WTC11 (cell line): ENCODE measurements around the gene ANKRD24.

Source experiments
- CREM ChIP-seq: sonication (generic); formaldehyde crosslinking; IDR thresholded peaks from 2 replicates; pipeline ENCODE4 v1.8.1; 2022; ENCODE audit warnings: mild to moderate bottlenecking, missing genetic modification reagents, moderate library complexity
- CTCF ChIP-seq: fragments of 200-600 bp; IDR thresholded peaks from 2 replicates; pipeline ENCODE4 v1.8.0; 2022; ENCODE audit warnings: antibody characterized with exemption
- ETV6 ChIP-seq: sonication (generic); formaldehyde crosslinking; IDR thresholded peaks from 2 replicates; pipeline ENCODE4 v1.8.1; 2022; ENCODE audit warnings: mild to moderate bottlenecking, missing genetic modification reagents
- TEAD1 ChIP-seq: sonication (generic); formaldehyde crosslinking; IDR thresholded peaks from 2 replicates; pipeline ENCODE4 v1.8.0; 2022; ENCODE audit warnings: mild to moderate bottlenecking, missing genetic modification reagents
- TP53 ChIP-seq: sonication (generic); formaldehyde crosslinking; IDR thresholded peaks from 2 replicates; pipeline ENCODE4 v1.8.1; 2023; ENCODE audit warnings: mild to moderate bottlenecking, missing genetic modification reagents
- ZBTB21 ChIP-seq: sonication (generic); formaldehyde crosslinking; IDR thresholded peaks from 2 replicates; pipeline ENCODE4 v1.8.1; 2023; ENCODE audit warnings: mild to moderate bottlenecking, missing genetic modification reagents, borderline replicate concordance
- ZNF232 ChIP-seq: sonication (generic); formaldehyde crosslinking; IDR thresholded peaks from 2 replicates; pipeline ENCODE4 v1.8.0; 2022; ENCODE audit warnings: mild to moderate bottlenecking, missing genetic modification reagents
- ZNF532 ChIP-seq: fragments of 250-450 bp; sonication (Bioruptor Pico); IDR thresholded peaks from 2 replicates; pipeline ENCODE4 v1.9.0; 2021; ENCODE audit warnings: mild to moderate bottlenecking, borderline replicate concordance
- TF ChIP-seq, protein P1 (sequence below): fragments of 250-450 bp; sonication (Bioruptor Pico); IDR thresholded peaks from 2 replicates; pipeline ENCODE4 v1.8.0; 2021; ENCODE audit warnings: mild to moderate bottlenecking
- TF ChIP-seq, protein P2 (sequence below): sonication (generic); formaldehyde crosslinking; IDR thresholded peaks from 2 replicates; pipeline ENCODE4 v1.8.1; 2022; ENCODE audit warnings: mild to moderate bottlenecking, missing genetic modification reagents, moderate library complexity, borderline replicate concordance

GRCh38 chr19:4175669-4175931 is 6.9 kb upstream of the ANKRD24 start:
- TF ChIP-seq TP53 (CRISPR knock-in tag) (no peak), CTCF (no peak), ZNF232 (no peak), CREM (CRISPR knock-in tag) (no peak), ZBTB21 (CRISPR knock-in tag) (no peak), TEAD1 (no peak), ETV6 (CRISPR knock-in tag) (no peak), ZNF532 (CRISPR knock-in tag) (no peak)
- TF ChIP-seq, protein P1, sequence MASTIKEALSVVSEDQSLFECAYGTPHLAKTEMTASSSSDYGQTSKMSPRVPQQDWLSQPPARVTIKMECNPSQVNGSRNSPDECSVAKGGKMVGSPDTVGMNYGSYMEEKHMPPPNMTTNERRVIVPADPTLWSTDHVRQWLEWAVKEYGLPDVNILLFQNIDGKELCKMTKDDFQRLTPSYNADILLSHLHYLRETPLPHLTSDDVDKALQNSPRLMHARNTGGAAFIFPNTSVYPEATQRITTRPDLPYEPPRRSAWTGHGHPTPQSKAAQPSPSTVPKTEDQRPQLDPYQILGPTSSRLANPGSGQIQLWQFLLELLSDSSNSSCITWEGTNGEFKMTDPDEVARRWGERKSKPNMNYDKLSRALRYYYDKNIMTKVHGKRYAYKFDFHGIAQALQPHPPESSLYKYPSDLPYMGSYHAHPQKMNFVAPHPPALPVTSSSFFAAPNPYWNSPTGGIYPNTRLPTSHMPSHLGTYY (CRISPR knock-in tag) = no peak
- TF ChIP-seq, protein P2, sequence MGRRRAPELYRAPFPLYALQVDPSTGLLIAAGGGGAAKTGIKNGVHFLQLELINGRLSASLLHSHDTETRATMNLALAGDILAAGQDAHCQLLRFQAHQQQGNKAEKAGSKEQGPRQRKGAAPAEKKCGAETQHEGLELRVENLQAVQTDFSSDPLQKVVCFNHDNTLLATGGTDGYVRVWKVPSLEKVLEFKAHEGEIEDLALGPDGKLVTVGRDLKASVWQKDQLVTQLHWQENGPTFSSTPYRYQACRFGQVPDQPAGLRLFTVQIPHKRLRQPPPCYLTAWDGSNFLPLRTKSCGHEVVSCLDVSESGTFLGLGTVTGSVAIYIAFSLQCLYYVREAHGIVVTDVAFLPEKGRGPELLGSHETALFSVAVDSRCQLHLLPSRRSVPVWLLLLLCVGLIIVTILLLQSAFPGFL (CRISPR knock-in tag) = no peak
